CD4-positive, alpha-beta T cell treated with Interferon gamma for 1 hour (primary cell): ENCODE results near the gene NAP1L5.
A peak's percentile ranks its signal among the peaks of the same experiment; 100 is the strongest.

Source experiments
- DNase-seq: peaks from one replicate; pipeline ENCODE4 v3.0.0-alpha.2; 2020

NAP1L5 gene

GRCh38 chr4:88697588-88698329 is at the start of gene NAP1L5:
Gene NAP1L5, minus strand, starts transcription at chr4:88697829. Its CDS starts 75 bp downstream, at chr4:88697754.
- DNase-seq: peak; percentile 83

DNA sequence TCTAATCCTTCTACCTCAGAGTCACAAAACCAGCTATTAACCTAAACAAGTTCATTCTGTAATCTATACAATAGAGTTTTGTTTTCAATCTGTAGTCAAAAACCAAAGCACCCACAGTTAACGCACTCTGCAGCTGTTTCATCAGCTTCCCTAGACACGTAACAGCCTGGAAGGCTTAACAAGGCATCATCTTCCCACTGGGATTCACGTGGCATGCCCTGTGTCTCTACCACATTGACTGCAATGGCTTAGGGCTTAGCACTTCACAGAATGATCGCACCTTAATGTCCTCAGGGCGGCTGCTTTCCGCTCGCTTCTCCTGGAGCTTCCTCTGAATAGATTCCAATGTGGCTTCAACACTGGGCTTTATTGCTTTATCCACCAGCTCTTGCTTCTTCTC is 49.7 kb upstream of the NAP1L5 start:
- DNase-seq: no peak

GRCh38 chr4:88746206-88746605 is 48.6 kb upstream of the NAP1L5 start:
- DNase-seq: no peak

- no peak for DNase-seq
Observed at GRCh38 chr4:88745581-88746163, 48.0 kb upstream of the NAP1L5 start.

- DNase-seq: no peak
Observed at GRCh38 chr4:88745175-88745574, 47.5 kb upstream of the NAP1L5 start.

GRCh38 chr4:88744609-88745008 is 47.0 kb upstream of the NAP1L5 start:
- DNase-seq: no peak

DNA sequence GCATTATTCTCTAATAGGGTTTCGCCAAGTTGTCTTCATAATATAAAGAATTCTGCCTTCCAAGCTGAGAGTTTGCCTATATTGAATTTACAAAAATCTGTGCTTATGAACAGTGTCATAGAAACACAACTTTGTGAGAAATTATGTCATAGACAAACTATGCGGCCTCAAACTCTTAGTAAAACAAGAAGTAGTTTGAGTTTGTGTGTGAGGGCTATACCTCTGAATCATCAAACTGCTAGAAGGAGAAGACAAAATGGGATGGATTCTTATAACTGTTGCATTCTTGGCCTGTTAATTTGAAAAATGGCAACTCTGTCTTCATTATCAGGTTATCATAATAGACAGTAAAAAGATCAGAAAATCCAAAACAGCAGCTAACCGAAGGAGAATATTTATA is 46.1 kb upstream of the NAP1L5 start:
- DNase-seq: no peak

- no peak for DNase-seq
Observed at GRCh38 chr4:88742561-88742960, 44.9 kb upstream of the NAP1L5 start.

DNA sequence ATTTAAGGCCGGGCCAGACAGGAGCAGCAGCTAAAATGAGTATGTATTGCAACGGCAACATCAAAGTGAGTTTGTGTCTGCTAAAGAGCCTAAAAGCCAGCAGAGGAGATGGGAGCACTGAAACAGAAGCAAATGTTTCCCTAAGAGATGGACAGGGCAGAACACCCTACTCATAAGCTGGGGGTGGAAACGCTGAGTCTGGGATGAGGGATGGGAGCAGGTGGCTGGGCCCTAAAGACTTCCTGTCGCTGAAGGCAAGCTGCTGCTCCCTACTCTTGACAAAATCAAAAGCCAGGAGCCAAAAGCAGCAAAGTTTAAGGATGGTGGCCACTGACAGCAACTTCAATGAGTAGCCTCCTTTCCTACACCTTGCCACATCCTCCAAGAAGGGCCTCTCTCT is 40.6 kb upstream of the NAP1L5 start:
- DNase-seq: no peak

DNA sequence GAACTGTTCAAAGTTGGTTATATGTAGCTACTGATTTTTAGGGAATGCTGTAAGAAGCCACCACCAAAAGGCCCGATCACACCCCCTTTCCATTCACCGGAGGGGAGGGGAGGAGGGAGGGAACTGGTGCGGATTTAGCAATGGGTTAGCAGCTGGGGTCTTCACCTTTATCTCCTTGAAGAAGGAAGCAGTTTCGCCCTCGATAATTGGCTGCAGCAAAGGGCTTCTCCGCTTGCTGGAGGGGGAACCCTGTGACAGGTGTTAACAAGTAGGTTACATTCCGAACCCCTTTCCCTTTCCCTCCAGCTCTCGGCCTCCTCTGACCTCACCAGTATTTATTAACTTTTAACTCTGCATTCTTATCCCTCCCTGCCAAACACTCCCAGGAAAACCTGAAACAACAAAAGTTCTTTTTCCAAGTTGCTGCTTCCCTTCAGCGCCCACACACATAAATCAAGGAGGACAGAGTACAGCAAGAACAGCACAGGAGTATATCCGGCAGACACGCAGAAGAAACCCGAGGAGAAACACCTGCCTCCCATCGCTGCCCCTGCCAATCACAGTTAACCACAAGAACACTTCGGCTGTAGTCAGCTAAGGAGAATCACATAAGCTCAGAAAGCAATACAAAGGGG is 39.8 kb upstream of the NAP1L5 start:
- peak; percentile 20 for DNase-seq

DNA sequence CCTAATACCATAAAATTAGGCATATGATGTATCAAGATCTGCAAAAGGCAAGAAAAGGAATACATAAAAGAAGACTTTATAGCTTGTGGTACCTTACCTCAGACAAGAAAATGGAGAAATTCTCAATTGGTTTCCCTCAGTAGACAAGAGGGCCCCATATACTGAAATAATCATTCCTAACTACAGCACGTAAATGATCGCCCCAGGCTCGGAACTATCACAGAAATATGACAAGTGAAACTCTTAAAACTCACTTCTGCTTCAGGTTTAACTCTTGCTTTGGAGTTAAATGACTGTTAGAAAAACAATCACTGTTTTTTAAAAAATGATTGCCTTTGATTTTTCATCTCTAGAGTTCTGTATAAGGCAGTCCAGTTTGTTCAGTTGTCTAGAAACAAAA is 38.6 kb upstream of the NAP1L5 start:
- DNase-seq: no peak

GRCh38 chr4:88735564-88735963 is 37.9 kb upstream of the NAP1L5 start:
- no peak for DNase-seq

GRCh38 chr4:88734403-88734949 is 36.8 kb upstream of the NAP1L5 start:
- DNase-seq: no peak

GRCh38 chr4:88732714-88733368 is 35.2 kb upstream of the NAP1L5 start:
- DNase-seq: no peak

- DNase-seq: no peak
Observed at GRCh38 chr4:88731381-88731780, 33.8 kb upstream of the NAP1L5 start.

DNA sequence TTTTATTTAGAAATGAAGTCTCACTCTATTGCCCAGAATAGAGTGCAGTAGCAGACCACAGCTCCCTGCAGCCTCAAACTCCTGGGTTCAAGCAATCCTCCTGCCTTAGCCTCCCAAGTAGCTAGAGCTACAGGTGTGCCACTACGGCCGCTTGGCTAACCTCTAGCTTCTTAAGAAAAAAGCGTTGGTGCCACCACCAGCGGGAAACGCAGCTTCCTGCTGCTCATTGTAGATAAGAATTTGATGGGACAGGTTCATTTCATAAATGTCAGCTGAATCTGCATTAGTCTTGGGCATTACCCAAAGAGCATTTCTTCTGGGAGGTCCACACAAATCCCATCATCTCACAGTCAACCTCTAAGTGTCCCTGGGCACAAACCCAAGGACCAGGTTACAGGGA is 33.2 kb upstream of the NAP1L5 start:
- no peak for DNase-seq

- DNase-seq: no peak
Observed at GRCh38 chr4:88729146-88729760, 31.6 kb upstream of the NAP1L5 start.

GRCh38 chr4:88728146-88728545 is 30.5 kb upstream of the NAP1L5 start:
- no peak for DNase-seq

DNA sequence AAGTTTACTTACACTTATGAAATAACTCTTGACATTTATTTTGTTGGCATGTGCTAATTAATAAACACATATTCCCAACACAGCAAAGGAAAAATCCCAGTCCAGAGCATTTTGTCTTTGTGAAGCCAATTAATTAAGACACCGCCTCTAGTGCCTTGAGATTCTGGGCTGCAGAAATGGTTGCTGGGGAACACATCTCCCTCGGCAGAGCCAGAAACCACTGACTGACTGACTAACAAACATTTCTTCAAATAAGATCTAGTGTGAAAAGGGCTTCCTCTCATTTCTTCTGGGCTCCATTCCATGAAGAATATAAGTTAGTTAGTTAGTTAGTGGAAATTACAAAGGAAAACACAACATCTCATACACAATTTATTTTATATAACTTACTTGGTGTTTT is 28.4 kb upstream of the NAP1L5 start:
- no peak for DNase-seq

- no peak for DNase-seq
Observed at GRCh38 chr4:88725143-88725542, 27.5 kb upstream of the NAP1L5 start.

GRCh38 chr4:88724406-88724805 is 26.8 kb upstream of the NAP1L5 start:
- no peak for DNase-seq

GRCh38 chr4:88722828-88723227 is 25.2 kb upstream of the NAP1L5 start:
- no peak for DNase-seq

DNA sequence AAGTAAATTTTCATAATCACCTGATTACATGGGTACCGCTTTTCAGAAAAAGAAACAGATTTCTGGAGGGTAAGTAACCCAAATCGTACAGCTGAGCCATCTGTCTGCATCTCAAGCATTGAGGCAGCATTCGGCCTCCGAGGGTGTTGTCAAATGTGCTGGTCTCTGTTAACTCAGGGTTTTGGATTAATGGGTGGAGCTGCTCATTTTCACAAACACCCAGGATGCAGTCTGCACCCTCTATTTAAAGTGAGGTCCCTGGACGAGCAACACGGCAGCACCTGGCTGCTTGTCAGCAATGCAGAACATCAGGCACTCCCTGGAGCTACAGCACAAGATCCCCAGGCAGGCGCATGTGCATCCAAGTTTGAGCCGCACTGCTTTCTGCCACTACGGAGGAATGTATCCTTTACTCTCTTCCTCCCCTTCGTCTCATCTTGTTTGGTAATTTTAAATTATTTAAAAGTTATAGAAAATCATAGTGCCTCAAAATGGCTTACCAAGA is 24.7 kb upstream of the NAP1L5 start:
- no peak for DNase-seq
